ENCODE results near the gene ODAD2. TPM values are rescaled to one million over a fixed set of nuclear protein-coding genes. Genes with fewer than 3 reads are reported as not detected.

Gene ODAD2
- total RNA-seq (2021), result not detected in 2 replicates
- Bru-seq, nascent RNA, result percentile 2 among the genes with signal in this experiment
- BruChase-seq, experiment 1, labeled RNA remaining after a 2-hour chase, result percentile 2 among the genes with signal in this experiment
- BruChase-seq, experiment 2, labeled RNA remaining after a 6-hour chase, result percentile 1 among the genes with signal in this experiment
- long read RNA-seq, result 0 reads

- ChIA-PET CTCF (no interaction called here), POLR2A (ENCODE audit: unreplicated experiment) (no interaction called here)
- no peak within 1 kb of the TSS for H3K4me3 ChIP-seq
- H3K79me2 ChIP-seq (ENCODE audit: low read depth), result no peaks in the 10 kb centered on the region
- no peak within 1 kb of the TSS for H3K4me2 ChIP-seq
- no peaks in the 10 kb centered on the region for H3K27me3 ChIP-seq (ENCODE audit: insufficient read depth, low read depth)
- H3K9me3 ChIP-seq (ENCODE audit: insufficient read depth, low read depth), result no peaks in the 10 kb centered on the region
- H4K20me1 ChIP-seq (ENCODE audit: insufficient read depth), result no peaks in the 10 kb centered on the region
- no peak within 1 kb of the TSS for H2AFZ ChIP-seq
- no peak for DNase-seq
- no TSS peak for BruUV-seq (replicated peaks)
- H3K36me3 ChIP-seq (ENCODE audit: low read depth), result no peaks in the 10 kb centered on the region
- no peak within 1 kb of the TSS for H3K27ac ChIP-seq
- H3K9me2 ChIP-seq (ENCODE audit: insufficient read depth), result no peaks in the 10 kb centered on the region
- no peaks in the 10 kb centered on the region for H3F3A ChIP-seq (ENCODE audit: insufficient read depth, low read depth)
- intact Hi-C loops (cut with micrococcal nuclease; ENCODE audit: unreplicated experiment), result no loop called here
- TF ChIP-seq CTCF (conservative IDR thresholded peaks at IDR 0.05), result no peak
- no peak for TF ChIP-seq EZH2 (IDR thresholded peaks at IDR 0.05; ENCODE audit: low read depth)
- no peaks in the 10 kb centered on the region for H3K4me1 ChIP-seq (replicated peaks; ENCODE audit: insufficient read depth)
Measured at GRCh38 chr10:27998954-27999275, at the start of gene ODAD2. Gene ODAD2, minus strand, starts transcription at chr10:27999079. Its CDS starts 3,937 bp downstream, at chr10:27995142.

- H3K9me2 ChIP-seq (ENCODE audit: insufficient read depth), result no peaks in the 10 kb centered on the region
- ChIA-PET POLR2A (ENCODE audit: unreplicated experiment) (no interaction called here), CTCF (no interaction called here)
- no peaks in the 10 kb centered on the region for H3K36me3 ChIP-seq (ENCODE audit: low read depth)
- H3K27me3 ChIP-seq (ENCODE audit: insufficient read depth, low read depth), result no peaks in the 10 kb centered on the region
- no peaks in the 10 kb centered on the region for H3K4me1 ChIP-seq (replicated peaks; ENCODE audit: insufficient read depth)
- H3K9me3 ChIP-seq (ENCODE audit: insufficient read depth, low read depth), result no peaks in the 10 kb centered on the region
- no peak overlapping the region for H3K4me3 ChIP-seq
- H3K27ac ChIP-seq, result no peak overlapping the region
- no peaks in the 10 kb centered on the region for H4K20me1 ChIP-seq (ENCODE audit: insufficient read depth)
- H3K79me2 ChIP-seq (ENCODE audit: low read depth), result no peaks in the 10 kb centered on the region
- no TSS peak for BruUV-seq (replicated peaks)
- no peak overlapping the region for H2AFZ ChIP-seq
- intact Hi-C loops (cut with micrococcal nuclease; ENCODE audit: unreplicated experiment), result no loop called here
- DNase-seq, result no peak
- no peak overlapping the region for H3K4me2 ChIP-seq
- no peaks in the 10 kb centered on the region for H3F3A ChIP-seq (ENCODE audit: insufficient read depth, low read depth)
- TF ChIP-seq CTCF (conservative IDR thresholded peaks at IDR 0.05) (no peak), EZH2 (IDR thresholded peaks at IDR 0.05; ENCODE audit: low read depth) (no peak)
Measured at GRCh38 chr10:28047061-28047460, 48.2 kb upstream of the ODAD2 start.

GRCh38 chr10:28046579-28046978 is 47.7 kb upstream of the ODAD2 start:
- BruUV-seq (replicated peaks), result no TSS peak
- CTCF ChIA-PET, result no interaction called here
- no peaks in the 10 kb centered on the region for H3K79me2 ChIP-seq (ENCODE audit: low read depth)

More at GRCh38 chr10:28046579-28046978, 47.7 kb upstream of the ODAD2 start:
- Histone ChIP-seq H3K9me3 (ENCODE audit: insufficient read depth, low read depth) (no peaks in the 10 kb centered on the region), H4K20me1 (ENCODE audit: insufficient read depth) (no peaks in the 10 kb centered on the region), H3K4me3 (no peak overlapping the region), H3K36me3 (ENCODE audit: low read depth) (no peaks in the 10 kb centered on the region), H3K4me2 (no peak overlapping the region), H3K27ac (no peak overlapping the region), H2AFZ (no peak overlapping the region), H3F3A (ENCODE audit: insufficient read depth, low read depth) (no peaks in the 10 kb centered on the region), H3K27me3 (ENCODE audit: insufficient read depth, low read depth) (no peaks in the 10 kb centered on the region), H3K4me1 (replicated peaks; ENCODE audit: insufficient read depth) (no peaks in the 10 kb centered on the region), H3K9me2 (ENCODE audit: insufficient read depth) (no peaks in the 10 kb centered on the region)
- POLR2A ChIA-PET (ENCODE audit: unreplicated experiment), result no interaction called here
- intact Hi-C loops (cut with micrococcal nuclease; ENCODE audit: unreplicated experiment), result no loop called here
- TF ChIP-seq EZH2 (IDR thresholded peaks at IDR 0.05; ENCODE audit: low read depth), result no peak
- TF ChIP-seq CTCF (conservative IDR thresholded peaks at IDR 0.05), result no peak
- DNase-seq, result no peak
